HepG2 (cell line): ENCODE measurements around the gene GPC3.

Experiments used
- ARID3A ChIP-seq: IDR thresholded peaks from 2 replicates; pipeline ENCODE4 v1.6.1; 2012; ENCODE audit warnings: low read depth, low read length, improper control_type of control experiment
- ARID5B ChIP-seq: IDR thresholded peaks from 2 replicates; pipeline ENCODE4 v1.4.0; 2020; ENCODE audit warnings: mild to moderate bottlenecking, missing genetic modification reagents
- CHD2 ChIP-seq: IDR thresholded peaks from 2 replicates; pipeline ENCODE4 v1.6.1; 2011; ENCODE audit warnings: low read depth, low read length, improper control_type of control experiment
- SIX1 ChIP-seq: sonication (generic); formaldehyde crosslinking; IDR thresholded peaks from 2 replicates; pipeline ENCODE4 v1.4.0; 2020; ENCODE audit warnings: missing genetic modification reagents, borderline replicate concordance
- TBL1XR1 ChIP-seq: fragments of 150-350 bp; IDR thresholded peaks from 2 replicates; pipeline ENCODE4 v1.6.1; 2014; ENCODE audit warnings: borderline replicate concordance, low read length; ENCODE audit not compliant: partially characterized antibody
- TCF12 ChIP-seq, 2 experiments: fragments of 450-650 bp in 1 of 2; sonication (generic) in 1 of 2; formaldehyde crosslinking in 1 of 2; IDR thresholded peaks; 2 replicates each; pipeline versions ENCODE4 v1.6.1 to v1.8.0; 2017 to 2022; ENCODE audit warnings: antibody characterized with exemption in 1 of 2, mild to moderate bottlenecking in 1 of 2, missing genetic modification reagents in 1 of 2, moderate library complexity in 1 of 2
- ZBTB8A ChIP-seq: sonication (generic); formaldehyde crosslinking; IDR thresholded peaks from 2 replicates; pipeline ENCODE4 v1.4.0; 2020; ENCODE audit warnings: mild to moderate bottlenecking, low read depth, missing genetic modification reagents, borderline replicate concordance
- ZNF207 ChIP-seq: fragments of 450-650 bp; IDR thresholded peaks from 2 replicates; pipeline ENCODE4 v1.6.1; 2016; ENCODE audit warnings: antibody characterized with exemption, borderline replicate concordance
- ZNF383 ChIP-seq: sonication (generic); formaldehyde crosslinking; IDR thresholded peaks from 2 replicates; pipeline ENCODE4 v1.4.0; 2020; ENCODE audit warnings: missing genetic modification reagents, mild to moderate bottlenecking, borderline replicate concordance

GRCh38 chrX:133819546-133819945 is 165.8 kb downstream of the GPC3 start:
- no peak for TF ChIP-seq TCF12 (IDR thresholded peaks at IDR 0.05)
- no peak for TF ChIP-seq TCF12 (CRISPR knock-in tag; IDR thresholded peaks at IDR 0.05)
- TF ChIP-seq ARID3A = no peak
- TF ChIP-seq ZNF383 (CRISPR knock-in tag) = no peak
- TF ChIP-seq ZBTB8A = no peak
- TF ChIP-seq CHD2 = no peak
- no peak for TF ChIP-seq SIX1 (CRISPR knock-in tag)
- no peak for TF ChIP-seq TBL1XR1
- no peak for TF ChIP-seq ZNF207
- TF ChIP-seq ARID5B (CRISPR knock-in tag) = no peak
